GM13976 (cell line): ENCODE data around the gene SLIT1.
A peak's percentile ranks its signal among the peaks of the same experiment; 100 is the strongest.

ENCODE experiments used
- DNase-seq: peaks from one replicate; pipeline ENCODE4 v3.0.0; 2012; ENCODE audit warnings: low spot score
- in situ Hi-C: fragments of 300-500 bp; cut with MboI; formaldehyde crosslinking; loops from one replicate; pipeline ENCODE4 v1.12.0; 2022; ENCODE audit warnings: low sequenced_read_pairs, mixed read lengths, inconsistent platforms; ENCODE audit not compliant: unreplicated experiment
- TF ChIP-seq, protein P1 (sequence below): IDR thresholded peaks from 2 replicates; pipeline ENCODE4 v1.5.1; 2012; ENCODE audit warnings: borderline replicate concordance, mild to moderate bottlenecking; ENCODE audit not compliant: insufficient read depth; ENCODE audit errors: extremely low read depth, missing control alignments, control extremely low read depth

The SLIT1 gene

DNA sequence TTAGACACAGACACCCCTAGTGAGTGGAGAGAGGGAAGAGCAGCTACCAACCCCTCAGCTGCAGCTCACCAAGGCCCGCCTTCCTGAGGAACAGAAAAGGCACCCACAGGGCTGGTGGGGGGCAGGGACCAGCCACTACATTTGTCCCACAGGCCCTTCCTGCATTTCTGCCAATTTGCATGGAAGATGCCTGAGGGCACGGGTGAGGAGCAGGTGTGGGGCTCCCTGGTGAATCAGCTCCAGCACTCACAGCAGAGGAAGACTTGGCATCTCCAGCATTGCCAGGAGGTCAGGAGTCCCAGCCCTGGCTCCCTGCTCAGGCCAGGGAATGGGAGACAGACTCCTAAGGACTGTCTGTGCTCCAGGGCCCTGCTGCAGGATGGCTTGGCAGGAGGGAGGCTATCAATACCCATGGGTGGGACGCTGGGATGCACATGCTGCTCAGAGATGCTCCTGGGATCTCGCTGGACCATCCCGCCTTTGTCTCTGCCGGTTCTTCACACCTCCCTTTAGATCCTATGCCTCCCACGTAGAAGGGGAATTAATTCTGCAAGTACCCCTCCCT, 109.7 kb downstream of the SLIT1 start:
- DNase-seq = no peak
- in situ Hi-C loops = no loop called here
- TF ChIP-seq, protein P1, sequence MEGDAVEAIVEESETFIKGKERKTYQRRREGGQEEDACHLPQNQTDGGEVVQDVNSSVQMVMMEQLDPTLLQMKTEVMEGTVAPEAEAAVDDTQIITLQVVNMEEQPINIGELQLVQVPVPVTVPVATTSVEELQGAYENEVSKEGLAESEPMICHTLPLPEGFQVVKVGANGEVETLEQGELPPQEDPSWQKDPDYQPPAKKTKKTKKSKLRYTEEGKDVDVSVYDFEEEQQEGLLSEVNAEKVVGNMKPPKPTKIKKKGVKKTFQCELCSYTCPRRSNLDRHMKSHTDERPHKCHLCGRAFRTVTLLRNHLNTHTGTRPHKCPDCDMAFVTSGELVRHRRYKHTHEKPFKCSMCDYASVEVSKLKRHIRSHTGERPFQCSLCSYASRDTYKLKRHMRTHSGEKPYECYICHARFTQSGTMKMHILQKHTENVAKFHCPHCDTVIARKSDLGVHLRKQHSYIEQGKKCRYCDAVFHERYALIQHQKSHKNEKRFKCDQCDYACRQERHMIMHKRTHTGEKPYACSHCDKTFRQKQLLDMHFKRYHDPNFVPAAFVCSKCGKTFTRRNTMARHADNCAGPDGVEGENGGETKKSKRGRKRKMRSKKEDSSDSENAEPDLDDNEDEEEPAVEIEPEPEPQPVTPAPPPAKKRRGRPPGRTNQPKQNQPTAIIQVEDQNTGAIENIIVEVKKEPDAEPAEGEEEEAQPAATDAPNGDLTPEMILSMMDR = no peak

DNA sequence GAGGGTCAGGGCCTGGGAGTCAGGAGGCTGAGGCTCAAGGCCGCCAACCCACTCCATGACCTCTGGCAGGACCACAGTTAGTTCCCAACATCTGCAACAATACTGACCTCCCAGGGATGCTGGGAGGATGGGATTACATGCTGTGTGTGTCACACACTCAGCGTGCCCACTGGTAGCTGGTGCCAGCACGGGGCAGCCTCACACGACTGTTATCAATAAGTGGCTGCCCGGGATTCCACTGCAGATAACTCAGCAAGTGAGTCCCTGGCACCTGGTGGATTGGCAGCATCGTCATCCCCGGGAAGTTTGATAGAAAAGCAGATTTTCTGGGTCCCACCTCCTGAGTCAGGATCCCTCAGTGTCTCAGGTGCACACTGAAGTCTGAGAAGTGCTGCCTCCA, 110.3 kb downstream of the SLIT1 start:
- TF ChIP-seq, protein P1 = no peak
- in situ Hi-C loops = no loop called here

DNA sequence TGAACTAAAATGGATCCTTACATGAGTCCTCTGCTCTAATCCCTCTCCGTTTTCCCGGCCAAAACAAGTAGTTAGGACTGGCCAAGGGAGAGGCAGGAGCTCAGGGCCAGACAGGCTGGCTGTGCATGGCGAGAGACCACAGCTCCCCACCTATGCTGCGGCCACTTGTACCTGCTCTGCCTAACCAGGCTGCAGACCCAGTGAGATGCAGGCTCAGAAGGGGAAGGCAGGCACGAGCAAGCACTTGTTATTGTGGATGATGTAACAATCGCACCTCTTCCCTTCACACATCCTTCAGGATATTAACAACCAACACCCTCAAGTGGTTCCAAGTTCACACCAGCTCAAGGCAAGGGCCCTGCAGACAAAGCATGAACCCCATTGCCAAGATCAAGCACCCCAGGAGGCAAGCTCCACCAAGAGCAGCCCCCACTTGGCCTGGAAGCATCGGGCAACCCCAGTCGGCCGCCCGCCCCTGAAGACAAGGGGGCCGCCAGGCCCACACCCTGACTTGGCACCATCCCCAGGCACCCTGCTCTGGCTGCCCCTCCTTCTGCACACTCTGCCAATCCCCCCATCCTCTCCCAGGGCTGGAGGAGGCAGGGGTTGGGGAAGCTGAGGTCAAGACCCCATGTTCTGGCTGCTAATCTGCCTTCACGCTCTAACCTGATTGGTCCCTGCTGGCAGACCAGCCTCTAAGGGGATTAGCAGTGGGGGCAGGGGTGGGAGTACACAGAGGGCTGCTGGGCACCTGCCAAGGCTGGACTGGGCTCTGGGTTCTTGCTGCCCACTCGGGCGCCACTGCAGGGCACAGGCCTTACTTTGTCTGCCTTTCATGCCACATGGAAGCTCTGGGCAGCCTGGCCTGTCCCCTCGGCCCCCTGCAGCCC, 111.3 kb downstream of the SLIT1 start:
- in situ Hi-C loops = loop anchor here (5.0 kb wide), 1 partner anchor 133 kb away; no protein-coding TSS in a partner anchor
- TF ChIP-seq, protein P1 = no peak

More for the DNA sequence above, 110.3 kb downstream of the SLIT1 start:
- no peak for DNase-seq

DNA sequence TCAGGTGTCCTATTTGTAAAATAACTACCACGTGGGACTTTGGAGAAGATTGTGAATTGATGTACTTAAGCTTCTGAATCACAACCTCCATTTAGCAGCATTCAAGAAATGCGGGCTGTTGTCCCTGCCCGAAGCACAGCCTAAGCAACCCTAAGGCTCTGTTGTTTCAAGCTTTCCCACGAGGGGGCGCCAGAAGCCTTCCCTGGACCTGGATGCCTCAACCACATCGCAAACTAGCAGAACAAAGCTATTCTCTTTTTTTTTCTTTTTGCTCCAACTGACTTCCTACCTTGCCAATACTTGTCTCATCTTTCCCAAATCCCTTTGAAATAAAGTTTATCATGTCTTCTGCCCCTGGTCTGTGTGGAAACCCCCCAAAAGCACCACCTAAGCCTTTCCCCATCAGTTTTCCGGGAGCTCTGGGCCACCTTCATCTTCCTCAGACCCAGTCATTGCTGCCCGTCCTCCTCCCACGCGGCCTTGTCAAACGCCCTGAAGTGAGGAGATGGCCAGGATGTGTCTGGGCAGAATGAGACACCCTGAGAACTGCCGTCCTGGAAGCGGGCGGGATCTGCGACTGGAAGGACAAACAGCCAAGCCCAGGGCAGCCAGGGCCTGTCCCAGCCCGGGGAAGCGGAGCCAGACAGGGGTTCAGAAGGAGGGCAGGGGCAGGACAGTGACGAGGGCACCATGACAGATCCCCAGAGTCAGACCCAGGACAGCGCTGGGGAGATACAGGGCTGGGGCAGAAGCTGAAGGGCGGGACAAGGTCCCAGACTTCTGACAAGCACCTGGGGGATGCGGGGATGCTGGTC, 112.7 kb downstream of the SLIT1 start:
- TF ChIP-seq, protein P1 = peak; percentile 84
- in situ Hi-C loops = loop anchor here (5.0 kb wide), 1 partner anchor 134 kb away; no protein-coding TSS in a partner anchor

More for the DNA sequence above, 111.3 kb downstream of the SLIT1 start:
- no peak for DNase-seq

DNA sequence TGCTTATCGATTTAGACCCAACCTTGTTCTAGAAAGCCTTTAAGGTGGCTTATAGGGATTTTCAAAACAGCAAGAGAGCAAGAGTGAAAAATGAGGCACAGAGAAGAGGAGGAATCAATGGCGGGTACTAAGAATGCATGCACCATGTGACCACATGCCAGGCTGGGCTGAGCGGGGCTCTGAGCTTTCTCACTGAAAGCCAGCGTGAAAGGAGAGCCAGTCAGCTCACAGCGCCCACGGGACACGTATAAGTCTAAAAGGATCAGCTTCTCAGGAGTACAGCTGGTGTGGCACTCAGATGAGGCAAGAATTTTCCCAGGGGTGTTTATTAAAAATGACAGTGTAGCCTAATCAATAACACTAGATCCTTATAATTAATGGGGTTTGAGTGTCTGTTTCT, 114.3 kb downstream of the SLIT1 start:
- DNase-seq = no peak
- in situ Hi-C loops = loop anchor here (5.0 kb wide), 1 partner anchor 136 kb away; no protein-coding TSS in a partner anchor
- TF ChIP-seq, protein P1 = no peak

More for the DNA sequence above, 112.7 kb downstream of the SLIT1 start:
- DNase-seq = peak; percentile 86
